NCI-H1694 (cell line): ENCODE data around the gene PPP2R2D.

ENCODE experiments used
- DNase-seq: peaks from one replicate; lab custom pipeline; 2025; lab: John Stamatoyannopoulos, UW

PPP2R2D gene

GRCh38 chr10:131929122-131929845 lies 28.5 kb downstream of the PPP2R2D start:
- no peak for DNase-seq

GRCh38 chr10:131930150-131930549 lies 29.3 kb downstream of the PPP2R2D start:
- no peak for DNase-seq

GRCh38 chr10:131930586-131931330 lies 29.9 kb downstream of the PPP2R2D start:
- DNase-seq = no peak

- no peak for DNase-seq
These were observed 31.2 kb downstream of the PPP2R2D start for GRCh38 chr10:131931981-131932380.

- no peak for DNase-seq
These were observed 32.3 kb downstream of the PPP2R2D start for GRCh38 chr10:131933016-131933695.

GRCh38 chr10:131933696-131934086 lies 32.9 kb downstream of the PPP2R2D start:
- DNase-seq = no peak

- no peak for DNase-seq
These were observed 34.0 kb downstream of the PPP2R2D start for GRCh38 chr10:131934769-131935168.

- no peak for DNase-seq
These were observed 34.5 kb downstream of the PPP2R2D start for GRCh38 chr10:131935260-131935659.

- no peak for DNase-seq
These were observed 35.5 kb downstream of the PPP2R2D start for GRCh38 chr10:131936294-131936693.

GRCh38 chr10:131936736-131937135 lies 35.9 kb downstream of the PPP2R2D start:
- DNase-seq = no peak

GRCh38 chr10:131937836-131938235 lies 37.0 kb downstream of the PPP2R2D start:
- DNase-seq = no peak

GRCh38 chr10:131938681-131939080 lies 37.9 kb downstream of the PPP2R2D start:
- DNase-seq = no peak

GRCh38 chr10:131942455-131942854 lies 41.6 kb downstream of the PPP2R2D start:
- DNase-seq = no peak

GRCh38 chr10:131943021-131943814 lies 42.4 kb downstream of the PPP2R2D start:
- DNase-seq = no peak

- no peak for DNase-seq
These were observed 43.6 kb downstream of the PPP2R2D start for GRCh38 chr10:131944412-131944811.

GRCh38 chr10:131944976-131945695 lies 44.3 kb downstream of the PPP2R2D start:
- no peak for DNase-seq

- DNase-seq = no peak
These were observed 45.5 kb downstream of the PPP2R2D start for GRCh38 chr10:131946321-131946751.

GRCh38 chr10:131946880-131947279 lies 46.1 kb downstream of the PPP2R2D start:
- no peak for DNase-seq

GRCh38 chr10:131947631-131948347 lies 47.0 kb downstream of the PPP2R2D start:
- DNase-seq = no peak

GRCh38 chr10:131948501-131948900 lies 47.7 kb downstream of the PPP2R2D start:
- DNase-seq = no peak
